ENCODE results near the gene SLC6A18. TPM values are rescaled to one million over a fixed set of nuclear protein-coding genes. Genes with fewer than 3 reads are reported as not detected.

SLC6A18 gene
- total and polyA plus RNA-seq, 9 of the 15 experiments (the other 6 are each of a cell fraction or from before 2014, with no cell fraction given) = not detected

- no peak overlapping the region for H3K27ac ChIP-seq (ENCODE audit: extremely low read depth, low read depth, low read length)
- H3K4me1 ChIP-seq (replicated peaks in 1 of 2; ENCODE audit: control insufficient read depth in 2 of 2, insufficient read depth in 2 of 2, low read length in 2 of 2) = peaks cover 0 to 24% of the 10 kb centered on the region in 2 experiments; a peak in 1 of 5 replicates
- H3K27me3 ChIP-seq (ENCODE audit: control insufficient read depth in 2 of 2, insufficient read depth in 2 of 2, low read length in 2 of 2) = peaks cover 15 to 69% of the 10 kb centered on the region in 2 experiments
- no peak overlapping the region for H3K9ac ChIP-seq (ENCODE audit: insufficient read depth in 1 of 2, low read depth in 2 of 2, low read length in 2 of 2)
- no peak overlapping the region for H3K4me2 ChIP-seq (ENCODE audit: insufficient read depth, low read length)
- no peaks in the 10 kb centered on the region for H3K9me1 ChIP-seq (ENCODE audit: control insufficient read depth, insufficient read depth, low read length)
- in situ Hi-C loops (cut with MboI) (no loop called here), intact Hi-C loops (cut with micrococcal nuclease) (no loop called here)
- 24% methylated on average over 21 of the region's 25 CpGs for WGBS (ENCODE audit: insufficient coverage, low coverage, missing lambda C conversion rate)
- POLR2A ChIA-PET = interaction anchor here (0.6 to 0.7 kb wide), 2 partner anchors 29 to 1081 kb away, joined by 3 to 4 read pairs; no protein-coding TSS in a partner anchor
- H2AFZ ChIP-seq (ENCODE audit: low read depth, low read length) = no peak overlapping the region
- FAIRE-seq = no peak
- TF ChIP-seq USF2 (CRISPR knock-in tag; IDR thresholded peaks at IDR 0.05) = 0 out of 2 replicates have a peak, but pooled peaks have one; percentile 18
- TF ChIP-seq MEF2D (tag; conservative IDR thresholded peaks at IDR 0.05; ENCODE audit: low read depth) = no peak
- CTCF ChIA-PET (ENCODE audit: low intra/inter-chr PET ratio) = no interaction called here
- no peaks in the 10 kb centered on the region for H3K9me3 ChIP-seq (replicated peaks; ENCODE audit: control insufficient read depth, insufficient read depth, low read depth, low read length)
- H3K4me3 ChIP-seq = no peak overlapping the region
- H3K79me2 ChIP-seq (ENCODE audit: control insufficient read depth, insufficient read depth, low read length) = no peaks in the 10 kb centered on the region
- BruUV-seq (replicated peaks) = no TSS peak
- peaks cover 9% of the 10 kb centered on the region; the same call in 1 of the 2 replicates for H4K20me1 ChIP-seq (replicated peaks; ENCODE audit: control insufficient read depth, insufficient read depth, low read length)
- no peak for ATAC-seq
- H3K36me3 ChIP-seq (ENCODE audit: control insufficient read depth, insufficient read depth, low read length) = no peaks in the 10 kb centered on the region
- DNase-seq (ENCODE audit: extremely low read depth in 1 of 4, low spot score in 3 of 4) = no peak
Observed at GRCh38 chr5:1285883-1286291, 60.7 kb downstream of the SLC6A18 start.

Measured in K562 (cell line).